ENCODE measurements around the gene RIPOR2.
"Not testable (repeated sequence)": the region's sequence is repeated elsewhere in the genome, so short reads cannot be mapped to it uniquely, and the experiment has no call there.

RIPOR2 gene

DNA sequence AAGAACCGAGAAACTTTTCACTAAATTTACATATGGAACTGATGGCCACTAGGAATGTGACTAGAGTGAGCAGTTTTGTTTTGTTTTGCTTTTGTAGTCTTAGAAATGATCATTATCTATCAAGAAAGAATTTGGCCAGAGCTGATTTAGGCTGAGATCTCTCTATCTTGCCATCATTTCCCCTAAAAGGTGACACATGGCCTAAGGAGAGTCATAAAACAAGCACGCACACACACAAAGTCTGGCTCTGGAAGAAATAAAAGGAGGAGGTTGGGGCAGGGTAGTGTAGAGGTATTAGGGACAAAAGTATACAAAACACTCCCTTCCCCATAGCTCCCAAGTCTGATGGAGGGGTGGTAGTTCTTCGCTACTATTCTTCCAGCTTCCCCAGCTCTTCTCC lies 56.4 kb downstream of the RIPOR2 start:
- in situ Hi-C loops (cut with MboI; ENCODE audit: low sequenced_read_pairs) = no loop called here

GRCh38 chr6:24877747-24878146 lies 58.0 kb downstream of the RIPOR2 start:
- in situ Hi-C loops (cut with MboI; ENCODE audit: low sequenced_read_pairs) = not testable (repeated sequence)

DNA sequence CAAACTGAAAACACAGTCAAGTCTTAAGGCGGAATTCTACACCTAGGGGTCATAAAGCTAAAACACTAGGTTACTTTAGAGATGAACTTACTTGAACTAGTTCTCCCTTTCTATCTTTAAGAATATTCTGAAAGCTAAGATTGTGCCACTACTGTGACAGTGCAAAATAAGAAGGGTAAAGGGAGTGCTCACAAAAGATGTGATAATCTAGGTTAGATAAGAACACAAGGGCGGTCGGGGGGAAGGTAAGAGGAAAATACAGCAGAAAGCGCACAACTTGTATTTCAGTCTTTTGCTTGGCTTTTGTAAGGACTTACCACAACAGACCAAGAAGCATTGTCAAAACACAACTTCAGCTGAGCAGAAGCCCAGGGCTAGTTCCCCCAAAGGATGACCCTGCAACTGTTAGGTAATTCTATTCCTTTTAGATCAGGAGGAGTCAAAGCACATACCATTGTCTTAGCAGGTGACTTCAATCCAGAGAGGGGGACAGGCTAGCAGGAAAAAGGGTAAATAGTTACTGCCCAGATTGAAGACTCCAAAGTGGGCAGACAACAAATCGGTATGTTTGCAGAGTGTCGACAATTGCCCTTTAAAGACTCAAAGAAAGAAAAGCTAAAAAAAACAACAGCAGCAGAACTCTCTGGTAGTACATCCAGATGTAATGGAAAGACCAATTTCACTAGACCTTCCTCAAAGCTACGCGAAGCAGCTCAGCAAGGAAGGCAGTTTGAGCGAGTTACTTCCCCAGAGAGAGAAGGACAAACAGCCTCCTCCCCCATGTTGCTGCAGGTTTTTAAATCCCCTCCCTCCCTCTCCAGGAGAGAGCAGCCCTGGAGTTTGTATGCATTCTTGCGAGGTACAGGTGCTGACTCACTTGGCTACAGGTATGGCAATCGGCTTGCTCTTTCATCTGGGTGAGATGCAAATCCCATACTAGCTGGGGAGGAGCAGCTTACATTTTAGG lies 59.0 kb downstream of the RIPOR2 start:
- in situ Hi-C loops (cut with MboI; ENCODE audit: low sequenced_read_pairs) = no loop called here

- in situ Hi-C loops (cut with MboI; ENCODE audit: low sequenced_read_pairs) = no loop called here
Measured at GRCh38 chr6:24875534-24875901, 60.2 kb downstream of the RIPOR2 start.

GRCh38 chr6:24874776-24875533 lies 60.8 kb downstream of the RIPOR2 start:
- in situ Hi-C loops (cut with MboI; ENCODE audit: low sequenced_read_pairs) = no loop called here

DNA sequence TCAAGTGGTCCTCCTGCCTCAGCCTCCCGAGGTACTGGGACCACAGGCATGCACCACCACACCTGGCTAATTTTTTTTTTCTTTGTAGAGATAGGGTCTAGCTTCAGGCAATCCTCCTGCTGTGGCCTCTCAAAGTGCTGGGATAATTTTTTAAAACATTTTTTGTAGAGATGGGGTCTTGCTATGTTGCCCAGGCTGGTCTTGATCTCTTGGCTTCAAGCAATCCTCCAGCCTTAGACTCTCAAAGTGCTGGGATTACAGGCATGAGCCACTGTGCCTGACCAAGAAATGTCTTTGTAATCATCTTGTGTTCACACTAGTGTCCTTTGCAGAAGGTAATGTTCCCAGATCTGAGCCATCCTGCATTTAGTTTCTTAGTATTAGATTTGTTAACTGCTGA lies 61.6 kb downstream of the RIPOR2 start:
- in situ Hi-C loops (cut with MboI; ENCODE audit: low sequenced_read_pairs) = no loop called here

DNA sequence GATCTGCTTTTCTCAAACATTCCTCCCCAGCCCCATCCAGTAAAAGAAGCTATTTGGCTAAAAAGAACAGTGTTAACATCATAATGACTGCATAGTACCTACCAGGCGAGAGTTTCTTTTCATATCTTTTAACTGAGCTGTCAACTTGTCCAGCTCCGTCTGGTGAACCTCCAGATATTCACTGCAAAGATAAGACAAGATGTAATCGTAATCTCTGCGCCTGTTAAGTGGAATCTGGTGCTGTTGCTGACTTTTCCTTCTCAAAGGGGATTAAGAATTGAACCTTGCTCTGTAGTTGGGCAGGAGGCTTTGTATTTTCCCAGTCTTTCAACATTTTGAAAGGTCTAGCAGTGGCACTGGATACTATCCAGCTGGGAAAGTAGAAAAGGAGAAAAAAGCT lies 63.0 kb downstream of the RIPOR2 start:
- in situ Hi-C loops (cut with MboI; ENCODE audit: low sequenced_read_pairs) = no loop called here

- in situ Hi-C loops (cut with MboI; ENCODE audit: low sequenced_read_pairs) = no loop called here
Measured at GRCh38 chr6:24868765-24869164, 67.0 kb downstream of the RIPOR2 start.

GRCh38 chr6:24867104-24867703 lies 68.6 kb downstream of the RIPOR2 start:
- in situ Hi-C loops (cut with MboI; ENCODE audit: low sequenced_read_pairs) = no loop called here

DNA sequence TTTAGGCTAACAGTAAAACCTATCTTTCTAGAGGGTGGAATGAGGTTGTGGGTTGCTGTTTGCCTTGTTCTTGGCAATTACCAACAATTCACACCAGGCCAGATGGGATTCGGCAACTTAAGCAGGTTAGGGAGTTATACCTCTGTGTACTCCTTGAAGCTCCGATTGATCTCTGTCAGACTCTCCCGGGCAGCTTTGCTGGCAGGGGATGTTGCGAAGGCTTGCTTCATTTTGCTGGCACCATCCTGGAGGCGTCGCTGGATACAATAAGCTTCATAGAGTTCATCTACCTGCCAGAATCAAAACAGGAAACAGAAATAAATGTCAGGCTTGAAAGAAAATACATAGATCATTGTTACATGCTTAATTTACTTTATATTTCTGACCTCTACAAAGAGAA lies 70.6 kb downstream of the RIPOR2 start:
- in situ Hi-C loops (cut with MboI; ENCODE audit: low sequenced_read_pairs) = no loop called here

DNA sequence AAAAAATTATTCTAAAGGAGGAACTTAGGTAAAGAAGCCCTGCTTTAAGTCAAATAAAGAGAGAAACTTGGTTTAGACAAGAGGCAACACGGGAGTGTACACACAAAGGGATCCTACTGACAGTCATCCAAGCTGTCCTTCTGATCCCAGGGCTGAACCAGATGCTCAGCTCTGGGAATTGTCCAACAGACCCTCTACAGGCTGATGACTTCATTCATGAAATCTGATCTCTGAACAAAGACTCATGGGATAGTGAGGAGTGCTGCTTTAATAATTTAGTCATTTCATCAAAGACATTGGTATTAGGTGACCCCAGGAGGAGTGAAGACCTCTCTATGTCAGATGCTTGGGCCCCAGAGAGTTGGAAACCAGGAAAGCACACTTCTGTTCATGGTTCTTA lies 71.4 kb downstream of the RIPOR2 start:
- in situ Hi-C loops (cut with MboI; ENCODE audit: low sequenced_read_pairs) = no loop called here

DNA sequence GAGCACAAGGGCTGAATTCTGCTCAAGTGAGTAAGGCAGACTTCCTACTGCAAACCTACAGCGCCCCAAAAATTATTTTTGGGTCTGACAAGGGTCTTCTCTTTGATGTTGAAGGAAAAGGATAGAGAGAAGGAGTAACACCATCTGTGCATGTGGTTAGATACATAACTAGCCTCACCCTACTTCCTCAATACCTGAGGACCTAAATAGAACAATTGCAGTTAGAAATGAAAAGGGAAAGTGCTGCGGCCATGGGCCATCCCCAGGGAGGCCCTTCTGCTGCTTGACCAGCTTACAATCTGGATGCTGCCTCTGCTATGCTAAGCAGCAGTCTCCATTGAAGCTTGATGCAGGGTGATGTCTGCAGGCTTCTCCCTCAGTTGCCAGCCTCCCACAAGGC lies 73.8 kb downstream of the RIPOR2 start:
- in situ Hi-C loops (cut with MboI; ENCODE audit: low sequenced_read_pairs) = no loop called here

DNA sequence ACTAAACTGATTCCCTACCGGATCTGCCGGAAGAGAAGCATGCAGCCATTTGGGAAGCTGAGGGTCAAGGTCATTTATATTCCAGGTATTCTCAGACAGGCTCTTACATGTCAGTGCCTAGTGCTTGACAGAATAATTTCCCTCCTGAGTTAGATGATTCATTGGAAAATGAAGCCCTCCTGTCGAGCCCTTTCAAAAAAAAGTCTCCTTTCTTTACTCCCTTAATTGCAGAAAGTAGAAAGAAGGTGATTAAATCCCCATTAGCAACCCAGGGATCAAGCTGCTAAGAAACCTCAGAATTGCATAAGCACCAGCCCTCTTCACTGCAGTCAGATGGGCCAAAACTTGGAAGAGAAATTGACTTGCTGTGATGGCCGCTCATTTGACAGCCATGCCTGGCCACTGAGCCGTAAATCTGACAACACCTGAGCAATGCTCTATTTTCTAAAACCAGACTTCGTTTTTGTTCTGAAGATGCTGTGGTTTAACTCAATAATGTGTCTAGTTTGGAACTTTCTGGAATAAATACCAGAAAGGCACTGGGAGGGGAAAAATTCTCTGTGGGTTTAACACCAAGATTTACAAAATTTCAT lies 76.1 kb downstream of the RIPOR2 start:
- in situ Hi-C loops (cut with MboI; ENCODE audit: low sequenced_read_pairs) = no loop called here

- in situ Hi-C loops (cut with MboI; ENCODE audit: low sequenced_read_pairs) = no loop called here
Measured at GRCh38 chr6:24859132-24859531, 76.6 kb downstream of the RIPOR2 start.

DNA sequence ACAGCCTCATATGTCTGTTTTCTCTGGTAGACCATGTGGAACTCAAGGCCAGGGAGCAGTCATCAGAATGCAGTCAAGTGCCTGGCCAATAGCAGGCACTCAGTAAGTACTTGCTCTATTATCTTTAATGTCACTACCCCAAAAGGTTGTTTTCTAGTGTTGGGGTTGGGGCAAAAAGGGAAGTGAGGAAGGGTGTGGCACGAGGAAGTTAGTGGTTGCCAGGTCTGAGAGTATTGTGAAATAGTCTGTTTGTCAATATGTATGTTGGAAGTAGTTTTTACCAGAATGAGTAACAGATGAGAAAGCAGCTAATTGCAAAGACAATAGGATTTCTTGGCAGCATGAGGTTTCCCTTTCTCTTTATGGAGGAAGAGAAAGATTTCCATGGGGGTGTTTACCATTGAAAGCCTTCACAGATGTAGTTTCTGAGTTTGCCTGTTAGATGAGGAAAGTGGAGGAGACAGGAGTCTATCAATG lies 77.5 kb downstream of the RIPOR2 start:
- in situ Hi-C loops (cut with MboI; ENCODE audit: low sequenced_read_pairs) = no loop called here

DNA sequence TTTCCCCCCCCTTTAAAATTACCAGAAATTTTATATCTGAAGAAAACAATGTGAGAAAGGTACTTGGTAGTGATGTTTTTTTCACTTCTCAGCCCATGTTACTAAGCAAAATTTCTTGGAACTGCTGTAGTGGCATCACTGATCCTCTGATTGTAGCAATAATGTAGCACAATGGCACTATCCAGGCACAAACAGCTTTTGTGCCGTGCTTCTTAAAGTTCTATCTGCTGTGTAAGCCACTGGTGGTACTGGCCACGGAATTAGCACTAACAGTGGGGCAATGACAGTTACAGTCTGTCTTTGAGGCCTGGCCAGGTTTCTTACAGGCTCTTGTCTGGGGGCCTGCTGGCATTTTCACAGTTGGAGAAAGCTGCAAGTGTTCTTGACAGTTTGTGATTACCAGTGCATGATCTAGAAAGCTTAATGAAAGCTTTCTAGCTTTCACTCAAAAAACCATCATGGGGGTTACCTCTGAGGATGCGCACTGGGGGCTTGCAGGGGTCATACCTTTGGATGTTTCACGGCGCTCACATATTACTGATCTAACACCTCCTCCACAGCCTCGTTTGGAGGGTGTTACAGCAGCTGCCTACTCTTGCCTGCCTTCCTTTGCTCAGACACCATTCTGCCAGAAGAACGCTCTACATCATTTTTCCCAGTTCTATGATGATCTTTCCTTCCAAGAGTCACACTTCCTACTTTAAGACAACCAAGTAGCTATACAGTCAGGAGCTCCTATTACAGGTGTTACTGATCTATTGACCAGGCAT lies 78.7 kb downstream of the RIPOR2 start:
- in situ Hi-C loops (cut with MboI; ENCODE audit: low sequenced_read_pairs) = no loop called here

DNA sequence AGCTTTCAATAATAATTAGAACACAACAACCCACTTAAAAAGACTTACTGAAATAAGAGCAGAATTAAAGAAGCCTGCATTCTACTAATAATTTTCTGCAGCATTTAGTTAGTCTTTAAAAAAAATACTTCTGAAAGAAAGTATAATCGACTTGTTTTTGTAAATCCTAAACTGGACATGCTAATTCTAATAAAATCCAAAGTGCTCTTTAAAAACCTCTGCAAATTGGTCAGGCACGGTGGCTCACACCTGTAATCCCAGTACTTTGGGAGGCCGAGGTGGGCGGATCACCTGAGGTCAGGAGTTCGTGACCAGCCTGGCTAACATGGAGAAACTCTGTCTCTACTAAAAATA lies 79.5 kb downstream of the RIPOR2 start:
- in situ Hi-C loops (cut with MboI; ENCODE audit: low sequenced_read_pairs) = no loop called here

GRCh38 chr6:24855395-24856245 lies 80.1 kb downstream of the RIPOR2 start:
- in situ Hi-C loops (cut with MboI; ENCODE audit: low sequenced_read_pairs) = no loop called here

DNA sequence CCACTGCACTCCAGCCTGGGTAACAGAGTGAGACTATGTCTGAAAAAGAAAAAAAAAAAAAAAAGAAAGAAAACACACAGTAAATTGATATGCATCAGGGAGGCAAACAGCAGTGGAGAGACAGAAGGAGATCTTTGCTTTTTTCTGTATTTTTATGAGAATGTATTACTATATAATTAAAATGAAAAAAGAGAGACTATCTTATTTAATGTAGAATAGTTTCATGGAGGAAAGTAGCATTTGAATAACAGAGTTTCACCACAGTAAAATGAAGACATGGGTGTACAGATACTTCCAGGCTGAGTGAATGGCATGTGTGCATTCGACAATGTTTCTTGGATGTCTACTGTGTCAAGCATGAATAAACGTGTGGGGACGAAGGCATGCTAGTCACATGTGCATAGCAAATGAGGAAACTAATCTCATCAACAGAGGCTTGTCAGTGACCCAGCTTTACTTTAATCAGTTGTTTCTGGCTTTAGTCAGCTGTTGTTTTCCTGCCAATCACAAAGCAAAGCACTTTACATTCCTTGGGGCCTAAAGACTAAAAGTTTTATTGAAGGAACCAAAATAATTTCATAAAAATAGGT lies 81.6 kb downstream of the RIPOR2 start:
- in situ Hi-C loops (cut with MboI; ENCODE audit: low sequenced_read_pairs) = no loop called here
